GM10266 (cell line): ENCODE measurements around the gene RSKR.

Source experiments
- DNase-seq: peaks from one replicate; pipeline ENCODE4 v3.0.0; 2012; ENCODE audit errors: extremely low spot score
- TF ChIP-seq, protein P1 (sequence below): IDR thresholded peaks from 2 replicates; pipeline ENCODE4 v1.5.1; 2012; ENCODE audit warnings: mild to moderate bottlenecking, low read depth; ENCODE audit not compliant: control insufficient read depth, insufficient read depth; ENCODE audit errors: missing control alignments

RSKR gene

DNA sequence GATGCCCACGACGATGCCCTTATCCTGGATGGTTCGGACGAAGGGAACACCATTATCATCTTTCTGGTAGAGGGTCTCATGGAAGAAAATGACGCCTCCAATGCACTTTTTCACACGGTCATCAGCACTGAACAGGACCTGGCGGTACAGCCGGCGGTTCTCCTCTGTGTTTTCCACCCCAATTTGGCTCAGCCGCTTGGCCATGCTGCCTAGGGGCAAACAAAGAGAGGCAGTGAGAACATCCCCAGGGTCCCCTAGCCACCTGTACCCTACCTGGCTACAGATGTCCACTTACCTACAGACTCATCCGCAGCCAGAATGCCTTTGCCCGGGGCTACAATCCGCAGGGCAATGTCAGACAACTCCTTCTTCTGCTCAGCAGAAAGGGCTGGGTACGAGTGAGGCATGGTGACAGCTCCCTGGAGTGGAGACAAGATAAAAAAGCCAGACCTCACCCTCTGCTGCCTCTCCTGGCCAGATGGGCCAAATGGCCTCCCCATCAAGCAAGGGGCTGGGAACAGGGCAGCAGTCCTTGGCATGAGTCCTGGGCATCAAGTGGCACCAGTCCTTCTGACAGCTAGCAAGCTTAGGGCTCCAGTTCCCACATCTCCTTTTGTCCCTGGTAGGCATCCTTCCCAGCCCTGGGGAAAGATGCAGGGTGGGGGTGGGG, 38.7 kb downstream of the RSKR start:
- DNase-seq = no peak
- TF ChIP-seq, protein P1, sequence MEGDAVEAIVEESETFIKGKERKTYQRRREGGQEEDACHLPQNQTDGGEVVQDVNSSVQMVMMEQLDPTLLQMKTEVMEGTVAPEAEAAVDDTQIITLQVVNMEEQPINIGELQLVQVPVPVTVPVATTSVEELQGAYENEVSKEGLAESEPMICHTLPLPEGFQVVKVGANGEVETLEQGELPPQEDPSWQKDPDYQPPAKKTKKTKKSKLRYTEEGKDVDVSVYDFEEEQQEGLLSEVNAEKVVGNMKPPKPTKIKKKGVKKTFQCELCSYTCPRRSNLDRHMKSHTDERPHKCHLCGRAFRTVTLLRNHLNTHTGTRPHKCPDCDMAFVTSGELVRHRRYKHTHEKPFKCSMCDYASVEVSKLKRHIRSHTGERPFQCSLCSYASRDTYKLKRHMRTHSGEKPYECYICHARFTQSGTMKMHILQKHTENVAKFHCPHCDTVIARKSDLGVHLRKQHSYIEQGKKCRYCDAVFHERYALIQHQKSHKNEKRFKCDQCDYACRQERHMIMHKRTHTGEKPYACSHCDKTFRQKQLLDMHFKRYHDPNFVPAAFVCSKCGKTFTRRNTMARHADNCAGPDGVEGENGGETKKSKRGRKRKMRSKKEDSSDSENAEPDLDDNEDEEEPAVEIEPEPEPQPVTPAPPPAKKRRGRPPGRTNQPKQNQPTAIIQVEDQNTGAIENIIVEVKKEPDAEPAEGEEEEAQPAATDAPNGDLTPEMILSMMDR = peak; percentile 32

DNA sequence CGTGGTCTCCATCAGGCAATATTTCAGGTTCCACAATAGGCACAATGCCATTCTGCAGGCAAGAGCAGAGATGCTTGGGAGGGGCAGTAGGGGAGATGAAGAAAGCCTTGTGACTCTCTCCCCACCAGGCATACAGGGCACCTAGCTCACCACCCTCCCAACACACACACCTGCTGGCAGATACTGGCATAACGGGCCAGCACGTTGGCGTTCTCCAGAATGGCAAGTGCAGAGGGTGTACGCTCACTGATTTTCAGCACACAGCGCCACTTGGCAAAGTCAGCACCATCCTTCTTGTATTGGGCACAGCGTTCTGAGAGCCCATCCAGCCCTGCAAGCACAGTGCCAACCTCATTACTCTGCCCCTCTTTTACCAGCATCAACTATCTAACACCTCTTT, 39.5 kb downstream of the RSKR start:
- no peak for DNase-seq
- TF ChIP-seq, protein P1 = no peak

DNA sequence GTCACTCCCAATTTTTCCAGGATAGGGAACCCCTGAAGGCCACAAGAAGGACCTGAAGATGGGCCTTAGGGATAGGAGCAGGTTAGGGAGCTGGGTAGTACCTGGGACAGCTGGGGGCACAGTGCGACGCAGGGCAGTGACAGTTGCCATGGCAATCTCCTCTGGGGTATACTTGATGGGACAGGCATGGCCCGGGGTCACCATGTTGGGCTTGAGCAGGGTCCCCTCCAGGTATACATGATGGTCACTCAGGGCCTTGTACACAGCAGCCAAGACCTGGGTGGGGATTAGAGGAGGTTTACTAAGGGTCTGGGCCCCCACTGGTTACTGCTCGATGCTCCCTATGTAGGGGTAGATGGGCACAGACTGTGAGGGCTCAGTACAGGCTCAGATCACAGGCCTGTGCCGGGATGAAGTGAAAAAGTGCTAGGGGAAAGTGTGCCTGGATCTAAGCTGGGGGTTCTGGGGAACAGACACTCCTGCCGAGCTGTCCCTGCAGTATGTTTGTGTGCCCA, 40.0 kb downstream of the RSKR start:
- DNase-seq = no peak
- TF ChIP-seq, protein P1 = no peak

DNA sequence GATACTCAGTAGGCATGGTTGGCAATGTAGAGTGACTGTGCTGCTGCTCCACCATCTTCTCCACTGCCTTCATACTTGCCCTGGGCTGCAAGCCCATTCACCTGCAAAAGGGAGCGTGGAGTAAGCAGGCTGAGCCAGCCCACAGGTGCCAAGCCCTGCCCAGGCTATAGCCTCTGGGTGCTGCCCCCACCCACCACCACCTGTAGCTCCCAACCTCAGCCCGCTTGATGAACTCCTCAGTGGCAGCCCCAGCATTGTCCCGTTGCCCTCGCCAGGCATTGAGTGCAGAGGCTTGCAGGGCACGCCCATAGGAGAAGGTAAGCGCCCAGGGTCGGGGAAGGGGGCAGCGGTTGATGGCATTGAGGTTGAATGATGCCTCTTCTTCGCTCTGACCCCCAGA, 40.5 kb downstream of the RSKR start:
- no peak for DNase-seq
- TF ChIP-seq, protein P1 = no peak

DNA sequence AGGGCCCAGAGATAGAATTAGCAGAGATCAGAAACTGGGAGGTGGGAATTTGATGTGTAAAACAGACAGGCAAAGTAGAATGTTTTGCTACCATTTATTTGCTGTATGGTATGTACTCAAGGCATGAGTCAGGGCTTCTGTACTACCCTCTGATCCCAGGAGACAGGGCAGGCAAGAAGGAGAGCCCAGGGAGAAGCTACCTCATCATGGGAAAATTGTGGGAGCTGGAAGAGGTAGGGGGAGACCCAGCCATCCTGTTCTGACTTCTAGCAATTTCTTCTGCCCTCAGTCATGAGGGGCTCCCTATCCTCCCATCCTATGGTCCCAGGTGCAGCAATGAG, 41.0 kb downstream of the RSKR start:
- no peak for DNase-seq
- TF ChIP-seq, protein P1 = no peak

DNA sequence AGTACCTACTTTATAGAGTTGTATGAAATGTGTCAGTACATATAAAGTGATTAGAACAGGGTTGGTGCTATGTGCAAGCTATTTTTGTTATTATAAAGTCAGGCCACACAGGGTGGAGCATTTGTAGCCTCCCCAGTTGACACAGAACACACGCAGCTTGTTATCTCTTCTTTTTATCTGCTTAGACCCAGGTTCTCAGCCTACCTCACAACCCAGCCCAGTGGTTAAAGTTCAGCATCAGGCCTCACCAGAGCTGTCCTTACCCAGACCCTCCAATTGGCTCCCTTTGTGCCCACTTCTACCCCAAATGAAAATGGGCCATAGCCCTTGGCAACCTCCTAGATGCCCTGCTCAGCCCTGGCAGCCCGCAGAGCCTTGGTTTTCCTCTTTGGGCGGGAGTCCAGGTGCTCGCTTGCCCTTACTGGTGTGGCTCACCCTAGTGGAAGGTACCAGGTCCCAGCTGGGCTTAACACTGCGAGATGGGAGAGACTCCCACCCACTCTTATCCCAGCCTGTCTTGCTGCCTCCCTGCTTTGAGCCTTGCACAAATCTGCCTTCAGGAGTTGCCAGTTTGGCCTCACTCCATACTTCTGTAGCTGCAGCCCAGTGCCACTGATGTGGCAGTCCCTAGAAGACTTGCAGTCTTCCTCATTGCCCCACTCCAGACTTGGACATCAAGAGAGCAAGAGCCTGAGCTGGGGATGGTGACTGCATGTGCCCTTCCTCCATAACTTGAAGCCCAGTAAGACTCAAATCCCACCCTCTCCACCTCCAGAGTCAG, 41.5 kb downstream of the RSKR start:
- no peak for DNase-seq
- TF ChIP-seq, protein P1 = no peak
